ENCODE data around the gene ERLIN1. TPM values are rescaled to one million over a fixed set of nuclear protein-coding genes. Genes with fewer than 3 reads are reported as not detected.

Gene ERLIN1
- total RNA-seq, 1 donor from 2014 or later, result 35.7 TPM

DNA sequence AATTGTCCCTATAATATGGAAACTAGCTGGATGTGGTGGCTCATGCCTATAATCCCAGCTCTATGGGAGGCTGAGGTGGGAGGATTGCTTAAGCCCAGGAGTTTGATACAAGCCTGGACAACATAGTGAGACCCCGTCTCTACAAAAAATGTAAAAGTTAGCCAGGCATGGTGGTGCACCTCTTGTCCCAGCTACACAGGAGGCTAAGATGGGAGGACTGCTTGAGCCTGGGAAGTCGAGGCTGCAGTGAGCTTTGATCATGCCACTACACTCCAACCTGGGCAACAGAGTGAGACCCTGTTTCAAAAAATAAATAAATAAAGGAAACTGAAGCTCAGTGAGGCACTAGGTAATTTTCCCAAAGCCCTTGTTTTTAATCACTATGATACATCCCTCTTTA is 15.7 kb upstream of the ERLIN1 start:
- H3K4me2 ChIP-seq, result no peak overlapping the region
- Mint-ChIP-seq H3K36me3 (peaks cover 23% of the 10 kb centered on the region), H3K4me3 (no peak overlapping the region), H3K4me1 (no peaks in the 10 kb centered on the region), H3K27ac (no peak overlapping the region), H3K27me3 (ENCODE audit: insufficient read depth, low read depth) (no peaks in the 10 kb centered on the region), H3K9me3 (no peaks in the 10 kb centered on the region)
- no peaks in the 10 kb centered on the region for H4K20me1 ChIP-seq (ENCODE audit: low read depth)
- no peak overlapping the region for H3K9ac ChIP-seq
- no peaks in the 10 kb centered on the region for H3F3A ChIP-seq (ENCODE audit: low read depth)
- no peaks in the 10 kb centered on the region for H3K27me3 ChIP-seq
- no peak overlapping the region for H3K4me3 ChIP-seq
- no peak overlapping the region for H2AFZ ChIP-seq (replicated peaks)
- TF ChIP-seq CTCF (IDR thresholded peaks at IDR 0.05), result no peak
- no peak for TF ChIP-seq EZH2 (IDR thresholded peaks at IDR 0.05)
- TF ChIP-seq EZH2phosphoT487 (IDR thresholded peaks at IDR 0.05), result no peak
- peaks cover 11% of the 10 kb centered on the region for H3K36me3 ChIP-seq
- H3K4me1 ChIP-seq, result no peaks in the 10 kb centered on the region
- no peak for DNase-seq (ENCODE audit: low spot score)
- H3K79me2 ChIP-seq (ENCODE audit: low read depth), result no peaks in the 10 kb centered on the region
- no peaks in the 10 kb centered on the region for H3K9me3 ChIP-seq (ENCODE audit: low read depth)
- no peak overlapping the region for H3K27ac ChIP-seq

DNA sequence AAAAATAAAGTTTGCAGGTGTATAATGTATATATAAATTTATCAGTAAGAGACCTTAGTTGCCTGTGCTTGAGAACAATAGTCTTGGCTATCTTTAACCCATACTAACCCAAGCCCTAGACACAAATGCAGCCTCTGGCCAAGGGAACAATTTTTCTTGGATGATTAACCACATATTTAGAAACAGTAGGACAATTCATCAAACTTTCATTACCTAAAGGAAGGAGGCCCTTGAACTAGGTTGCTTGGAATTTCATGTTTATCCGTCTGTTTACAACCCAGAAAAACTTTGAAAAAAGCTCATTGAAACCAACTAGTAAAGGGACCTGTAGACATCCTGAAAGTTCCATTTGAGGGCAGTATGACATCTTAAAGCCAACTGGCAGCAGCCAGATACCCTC is 8.9 kb upstream of the ERLIN1 start:
- Histone ChIP-seq H3K27ac (no peak overlapping the region), H3K9ac (no peak overlapping the region), H4K20me1 (ENCODE audit: low read depth) (no peaks in the 10 kb centered on the region), H3K79me2 (ENCODE audit: low read depth) (no peaks in the 10 kb centered on the region), H3K4me1 (no peaks in the 10 kb centered on the region), H3K9me3 (ENCODE audit: low read depth) (no peaks in the 10 kb centered on the region), H3K4me3 (no peak overlapping the region), H3K27me3 (no peaks in the 10 kb centered on the region), H3K36me3 (peaks cover 7% of the 10 kb centered on the region), H2AFZ (replicated peaks) (no peak overlapping the region), H3K4me2 (no peak overlapping the region), H3F3A (ENCODE audit: low read depth) (peaks cover 18% of the 10 kb centered on the region)
- no peaks in the 10 kb centered on the region for H3K27me3 Mint-ChIP-seq (ENCODE audit: insufficient read depth, low read depth)
- no peak overlapping the region for H3K4me3 Mint-ChIP-seq
- peaks cover 20% of the 10 kb centered on the region for H3K36me3 Mint-ChIP-seq
- no peak for DNase-seq (ENCODE audit: low spot score)
- no peak overlapping the region for H3K27ac Mint-ChIP-seq
- no peaks in the 10 kb centered on the region for H3K9me3 Mint-ChIP-seq
- H3K4me1 Mint-ChIP-seq, result no peaks in the 10 kb centered on the region
- TF ChIP-seq EZH2 (IDR thresholded peaks at IDR 0.05) (no peak), EZH2phosphoT487 (IDR thresholded peaks at IDR 0.05) (no peak), CTCF (IDR thresholded peaks at IDR 0.05) (no peak)

DNA sequence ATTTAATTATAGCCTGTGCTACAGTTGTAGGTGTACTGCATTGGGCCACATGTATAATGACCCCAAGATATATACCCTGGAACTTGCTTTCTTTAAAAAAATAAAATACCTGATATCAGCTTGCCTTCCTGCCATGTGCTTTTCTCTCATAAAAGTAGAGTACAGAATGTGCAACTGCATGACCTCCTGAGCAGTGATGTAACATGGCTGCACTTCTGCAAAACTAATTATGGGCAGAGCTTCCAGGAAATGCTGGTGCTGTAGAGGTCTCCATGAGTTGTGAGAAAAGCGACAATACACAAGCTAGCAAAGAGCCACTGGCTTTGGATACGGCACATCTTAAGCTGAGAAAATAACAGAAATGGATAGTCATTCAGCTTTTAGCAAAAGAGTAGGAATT is 6.5 kb upstream of the ERLIN1 start:
- Mint-ChIP-seq H3K36me3 (peaks cover 19% of the 10 kb centered on the region), H3K9me3 (no peaks in the 10 kb centered on the region), H3K27me3 (ENCODE audit: insufficient read depth, low read depth) (no peaks in the 10 kb centered on the region), H3K4me3 (no peak overlapping the region), H3K27ac (no peak overlapping the region), H3K4me1 (no peaks in the 10 kb centered on the region)
- peaks cover 18% of the 10 kb centered on the region for H3F3A ChIP-seq (ENCODE audit: low read depth)
- H3K27me3 ChIP-seq, result no peaks in the 10 kb centered on the region
- H3K27ac ChIP-seq, result no peak overlapping the region
- H2AFZ ChIP-seq (replicated peaks), result no peak overlapping the region
- no peak for DNase-seq (ENCODE audit: low spot score)
- no peaks in the 10 kb centered on the region for H4K20me1 ChIP-seq (ENCODE audit: low read depth)
- no peaks in the 10 kb centered on the region for H3K9me3 ChIP-seq (ENCODE audit: low read depth)
- no peaks in the 10 kb centered on the region for H3K4me1 ChIP-seq
- H3K9ac ChIP-seq, result no peak overlapping the region
- H3K36me3 ChIP-seq, result peaks cover 11% of the 10 kb centered on the region
- no peak overlapping the region for H3K4me2 ChIP-seq
- H3K4me3 ChIP-seq, result no peak overlapping the region
- peaks cover 8% of the 10 kb centered on the region for H3K79me2 ChIP-seq (ENCODE audit: low read depth)
- TF ChIP-seq CTCF (IDR thresholded peaks at IDR 0.05) (no peak), EZH2 (IDR thresholded peaks at IDR 0.05) (no peak), EZH2phosphoT487 (IDR thresholded peaks at IDR 0.05) (no peak)

Measured in neural progenitor cell (in vitro differentiated cells).